ENCODE data around the gene MSMO1. TPM values are rescaled to one million over a fixed set of nuclear protein-coding genes. Genes with fewer than 3 reads are reported as not detected.

The MSMO1 gene
- 129 and 138 TPM in 2 replicates for total RNA-seq (2013; cell fraction: nucleolus; rRNA removed)
- total RNA-seq (2014; rRNA removed) (121 and 184 TPM in 2 replicates), total RNA-seq (2014; rRNA removed; fragmentation: Illumina TruSeq; extraction: Trizol) (110 and 118 TPM in 2 replicates), total RNA-seq (2021) (63.6 and 67.6 TPM in 2 replicates), polyA plus RNA-seq (2011; rRNA removed) (168 and 274 TPM in 2 replicates), polyA plus RNA-seq (2014; fragmentation: Illumina TruSeq; extraction: Trizol) (109 and 157 TPM in 2 replicates), polyA plus RNA-seq (2014; fragmentation: Nextera tagmentation; extraction: Ambion mirVana) (100 to 1,000 TPM; 101 to 136 TPM), polyA plus RNA-seq (2014; rRNA removed) (75.5 and 98.4 TPM in 2 replicates), polyA plus RNA-seq (2016; fragmentation: Nextera tagmentation; extraction: Ambion mirVana) (10 to 100 TPM; 68.3 to 80.7 TPM), polyA minus RNA-seq (2011; rRNA and poly(A)+ RNA removed) (77.1 and 79.8 TPM in 2 replicates), Bru-seq, nascent RNA (percentile 96 among the genes with signal in this experiment), BruChase-seq, experiment 1, labeled RNA remaining after a 6-hour chase (percentile 89 among the genes with signal in this experiment), BruChase-seq, experiment 2, labeled RNA remaining after a 2-hour chase (percentile 96 among the genes with signal in this experiment)
- 20.0 TPM for polyA plus RNA-seq (2011; ENCODE audit: low read depth)
- 68.3 and 83.0 TPM in 2 replicates for polyA plus RNA-seq (2011; cell fraction: cytosol; rRNA removed)
- 44.5 and 47.6 TPM in 2 replicates for polyA plus RNA-seq (2011; cell fraction: nucleus; rRNA removed)
- polyA plus RNA-seq (2012) = 35.5 and 64.6 TPM in 2 replicates
- 47.7 and 48.8 TPM in 2 replicates for polyA minus RNA-seq (2011; cell fraction: cytosol; rRNA and poly(A)+ RNA removed)
- polyA minus RNA-seq (2011; cell fraction: nucleus; rRNA and poly(A)+ RNA removed) = 32.8 and 57.2 TPM in 2 replicates
- long read RNA-seq, experiment 1, transcript MSMO1-201 (6 exons, 2,269 nt) = major isoform, 87 of 110 reads
- long read RNA-seq, experiment 1, transcript MSMO1-202 (5 exons, 1,789 nt) = minor isoform, 13 of 110 reads
- long read RNA-seq, experiment 1, partial matches to known transcripts = 5 of 110 reads
- long read RNA-seq, experiment 1, other reads (novel, unspliced or antisense) = 5 of 110 reads
- long read RNA-seq, experiment 2, transcript MSMO1-202 (5 exons, 1,789 nt) = minor isoform, 62 of 653 reads
- long read RNA-seq, experiment 2, transcript MSMO1-201 (6 exons, 2,269 nt) = major isoform, 558 of 653 reads
- long read RNA-seq, experiment 2, partial matches to known transcripts = 13 of 653 reads
- long read RNA-seq, experiment 2, other reads (novel, unspliced or antisense) = 18 of 653 reads

DNA sequence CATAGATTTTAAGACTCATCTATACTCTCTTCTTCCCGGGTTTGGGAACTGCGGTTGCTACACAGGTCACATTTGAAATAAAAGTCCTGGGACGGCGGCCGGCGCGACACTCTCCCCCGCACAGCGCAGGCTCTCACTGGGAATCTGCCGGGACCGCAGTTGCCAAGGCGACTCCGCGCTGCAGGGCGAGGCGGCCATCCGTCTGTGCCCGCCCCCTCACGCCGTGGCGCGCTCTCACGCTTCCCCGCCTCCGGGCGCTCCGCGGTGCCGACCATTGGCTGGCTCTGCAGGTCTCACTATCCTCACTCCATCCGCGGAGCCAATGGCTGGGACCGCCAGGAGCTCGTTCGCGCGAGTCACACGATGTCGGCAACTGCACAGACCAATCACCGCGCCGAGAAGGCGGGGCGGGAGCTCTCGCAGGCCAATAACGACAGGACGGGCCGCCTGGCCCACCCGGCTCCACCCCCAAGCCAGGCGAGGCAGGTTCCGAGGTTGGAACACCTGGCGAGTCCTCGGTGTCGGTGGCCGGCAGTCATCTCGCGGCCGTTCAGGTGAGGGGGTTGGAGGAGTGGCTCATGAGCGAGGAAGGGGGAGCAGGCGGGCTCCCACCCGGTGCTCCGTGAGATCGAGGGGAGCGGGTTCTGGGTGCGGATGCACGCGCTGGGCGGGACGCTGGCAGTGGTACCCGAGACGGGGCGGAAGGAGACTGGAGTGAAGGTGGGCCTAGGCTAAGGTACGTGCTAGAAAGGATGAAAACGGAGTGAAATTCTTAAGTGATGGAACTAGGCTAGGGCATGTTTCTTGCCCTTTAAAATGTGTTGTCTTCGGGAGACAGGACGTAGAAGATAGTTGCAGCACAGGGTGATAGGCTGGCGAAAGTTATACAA lies at the start of gene MSMO1:
TSS of gene MSMO1 (plus strand) at position 459 of the 890 bp plus-strand sequence. CDS start 5,702 bp downstream, outside the sequence.
- Histone ChIP-seq H3K27ac (ENCODE audit: control insufficient read depth, insufficient read depth) (peak within 1 kb of the TSS; percentile 70), H2AFZ (ENCODE audit: control insufficient read depth, low read depth, low read length) (peak within 1 kb of the TSS; percentile 83), H3K9ac (ENCODE audit: control insufficient read depth, insufficient read depth, low read length) (peak within 1 kb of the TSS; percentile 78), H3K27me3 (replicated peaks in 1 of 2; ENCODE audit: control insufficient read depth in 2 of 2, insufficient read depth in 2 of 2, low read length in 1 of 2) (no peaks in the 10 kb centered on the region), H4K20me1 (ENCODE audit: control insufficient read depth, insufficient read depth) (no peaks in the 10 kb centered on the region), H3K4me3 (peak within 1 kb of the TSS; percentile 97), H3K36me3 (ENCODE audit: control insufficient read depth in 2 of 2, insufficient read depth in 2 of 2, low read length in 1 of 2) (peaks cover 0 to 4% of the 10 kb centered on the region in 2 experiments; a peak in 2 of 4 replicates), H3K9me3 (replicated peaks; ENCODE audit: control insufficient read depth, insufficient read depth, low read length) (peaks cover 2% of the 10 kb centered on the region; the same call in 1 of the 3 replicates), H3K79me2 (ENCODE audit: control insufficient read depth, insufficient read depth, low read length) (peaks cover 50% of the 10 kb centered on the region), H3K4me2 (ENCODE audit: control insufficient read depth, insufficient read depth) (peak within 1 kb of the TSS; percentile 88), H3K4me1 (ENCODE audit: control insufficient read depth, insufficient read depth, low read length) (peaks cover 4% of the 10 kb centered on the region)
- WGBS (ENCODE audit: insufficient coverage, insufficient replicate concordance, low lambda C conversion rate, missing lambda C conversion rate) = 1% methylated on average over 76 of the region's 76 CpGs
- ChIA-PET POLR2A (interaction anchor here (0.6 to 3.7 kb wide), 13 partner anchors 9 to 724 kb away, joined by 3 to 24 read pairs (median 4); no protein-coding TSS in a partner anchor), RAD21 (ENCODE audit: unreplicated experiment) (interaction anchor here (0.7 to 2.6 kb wide), 11 partner anchors 9 to 196 kb away, joined by 3 to 11 read pairs (median 4); no protein-coding TSS in a partner anchor), CTCF (interaction anchor here (0.6 to 1.9 kb wide), 9 partner anchors 8 to 392 kb away, joined by 3 to 8 read pairs (median 3); partner anchors contain the start of genes KLHL2 and TMEM192), SMC1A (ENCODE audit: uncharacterized antibody, unreplicated experiment) (interaction anchor here (0.6 to 4.5 kb wide), 7 partner anchors 11 to 149 kb away, joined by 3 to 17 read pairs (median 5); no protein-coding TSS in a partner anchor)
- BruUV-seq (replicated peaks) = no TSS peak
- intact Hi-C loops (cut with micrococcal nuclease; ENCODE audit: unreplicated experiment) = loop anchor here (2.0 to 5.0 kb wide), 3 partner anchors 121 to 215 kb away; partner anchors contain the start of genes KLHL2 and TMEM192
- peak; percentile 97 for ATAC-seq
- DNase-seq (ENCODE audit: low read depth, low spot score) = peak; percentile 96
- in situ Hi-C loops (cut with MboI) = no loop called here
- FAIRE-seq = peak; percentile 91
- TF ChIP-seq E2F4 (IDR thresholded peaks at IDR 0.05; ENCODE audit: low read depth, low read length) = peak; percentile 73; the same call in 1 of the 2 replicates
- TF ChIP-seq PKNOX1 (IDR thresholded peaks at IDR 0.05) = peak; percentile 97
- TF ChIP-seq ATF7 (IDR thresholded peaks at IDR 0.05; ENCODE audit: low read depth) = no peak
- TF ChIP-seq TARDBP (IDR thresholded peaks at IDR 0.05; ENCODE audit: borderline replicate concordance) = no peak
- TF ChIP-seq ZNF622 (IDR thresholded peaks at IDR 0.05) = no peak
- 0 out of 2 replicates have a peak, but pooled peaks have one; percentile 53 for TF ChIP-seq KDM1A (IDR thresholded peaks at IDR 0.05; ENCODE audit: borderline replicate concordance)
- peak; percentile 91 to 98 for TF ChIP-seq EGR1 (IDR thresholded peaks at IDR 0.05; ENCODE audit: borderline replicate concordance in 1 of 2, low read depth in 2 of 2, low read length in 2 of 2)
- TF ChIP-seq ZNF592 (IDR thresholded peaks at IDR 0.05) = no peak
- peak; percentile 62 for TF ChIP-seq RUNX3 (IDR thresholded peaks at IDR 0.05; ENCODE audit: low read length)
- peak; percentile 98 for TF ChIP-seq CREB1 (IDR thresholded peaks at IDR 0.05; ENCODE audit: low read depth)

All from GM12878 (cell line).